ENCODE data around the gene BTBD9. TPM values are rescaled to one million over a fixed set of nuclear protein-coding genes. Genes with fewer than 3 reads are reported as not detected.

BTBD9 gene
- total RNA-seq = 10 to 100 TPM; 26.1 to 31.3 TPM
- long read RNA-seq, partial matches to known transcripts = 1 of 10 reads
- long read RNA-seq, other reads (novel, unspliced or antisense) = 9 of 10 reads

DNA sequence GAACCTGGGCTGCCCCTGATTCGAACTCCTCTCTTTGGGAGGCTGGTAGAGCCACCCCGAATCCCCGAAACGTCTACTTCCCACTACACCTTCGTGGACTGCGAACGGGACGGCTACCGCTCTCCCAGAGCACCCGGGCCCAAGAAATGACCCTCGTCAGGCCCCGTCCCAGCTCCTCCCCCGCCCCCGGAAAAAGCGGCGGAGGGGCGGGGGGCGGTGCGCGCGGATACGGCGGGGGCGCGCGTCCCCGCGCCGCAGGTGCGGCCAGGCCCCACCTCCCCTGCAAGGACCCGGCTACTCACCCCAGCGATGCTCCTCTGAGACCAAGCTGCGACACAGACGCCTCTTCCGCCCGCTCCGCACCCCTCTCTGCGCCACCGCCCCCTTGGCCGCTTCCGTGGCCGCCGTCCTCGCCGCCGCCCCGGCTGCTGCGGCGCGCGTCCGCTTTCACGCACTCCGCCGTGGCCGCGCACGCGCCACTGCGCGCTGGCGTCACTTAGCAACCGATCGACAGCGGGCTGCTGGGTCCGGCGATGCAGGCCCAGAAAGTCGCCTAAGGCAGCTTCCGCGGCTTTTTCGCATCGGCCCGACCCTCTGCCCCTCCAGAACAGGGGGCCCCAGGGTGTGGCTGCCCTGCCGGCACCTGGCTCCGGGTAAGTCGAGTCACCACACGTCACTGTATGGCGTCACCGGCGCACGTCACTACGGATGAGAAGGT, at the start of gene BTBD9:
Gene BTBD9 (minus strand): TSS at position 432 of the 718 bp plus-strand sequence.
- ATAC-seq (peak; percentile 87), DNase-seq (peak; percentile 76 to 87)
- intact Hi-C loops (cut with DNase I, micrococcal nuclease) = no loop called here

DNA sequence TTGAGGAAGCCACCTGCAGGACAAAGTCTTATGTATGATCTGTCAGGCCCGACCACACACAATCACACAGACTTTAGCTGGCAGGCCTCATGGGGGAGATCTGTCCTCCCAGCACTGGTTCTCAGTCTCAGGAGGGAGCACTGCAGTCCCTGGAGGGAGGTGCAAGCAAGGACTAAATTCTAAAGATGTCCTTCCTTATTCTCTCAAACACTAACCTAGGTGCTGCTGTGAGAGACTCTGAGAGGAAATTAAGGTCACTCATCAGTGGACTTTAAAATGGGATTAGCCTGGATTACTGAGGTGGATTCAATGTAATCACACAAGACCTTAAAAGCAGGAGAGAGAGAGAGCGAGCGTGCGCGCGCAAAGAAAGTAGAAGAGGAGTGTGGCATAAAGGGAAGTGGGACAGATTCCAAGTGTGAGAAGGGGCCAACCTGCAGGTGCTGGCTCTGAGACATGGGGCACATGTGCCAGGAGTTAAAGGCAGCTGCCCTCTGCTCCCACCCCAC, 48.9 kb upstream of the BTBD9 start:
- DNase-seq (peak; percentile 34 to 46), ATAC-seq (peak; percentile 89)
- intact Hi-C loops (cut with DNase I, micrococcal nuclease) = no loop called here

DNA sequence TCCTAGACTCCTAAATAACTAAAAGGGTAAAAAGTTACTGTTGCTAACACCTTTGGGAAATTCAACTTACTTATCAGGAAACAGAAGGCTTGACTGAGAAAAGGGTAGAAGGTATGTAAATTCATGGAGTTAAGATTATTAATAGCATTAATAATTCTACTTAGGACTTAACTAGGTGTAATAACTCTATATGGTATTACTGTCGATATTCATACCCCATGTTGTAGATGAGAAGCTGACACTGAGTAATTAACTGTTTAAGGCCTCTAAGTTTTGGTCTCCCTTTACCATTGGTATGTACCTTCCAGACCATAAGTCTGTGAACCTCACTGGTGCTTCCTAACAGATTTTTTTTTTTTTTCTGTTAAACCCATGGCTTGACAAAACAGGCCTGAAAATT, 47.8 kb upstream of the BTBD9 start:
- intact Hi-C loops (cut with DNase I, micrococcal nuclease) = no loop called here
- no peak for DNase-seq

DNA sequence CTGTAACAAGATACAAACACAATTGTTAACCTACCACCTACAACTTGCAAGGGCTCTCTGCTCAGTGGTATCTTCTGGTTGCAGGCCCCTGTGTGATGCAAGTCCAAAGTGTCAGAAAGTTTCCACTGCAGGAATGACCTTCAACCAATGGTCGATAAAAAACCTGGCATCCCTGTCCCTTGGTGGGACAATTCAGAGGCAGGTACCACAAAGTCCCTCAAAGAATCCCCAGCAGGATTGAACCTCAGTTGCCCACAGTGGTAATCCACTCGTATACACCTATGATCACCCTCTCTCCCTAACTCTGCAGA, 47.3 kb upstream of the BTBD9 start:
- ATAC-seq (no peak), DNase-seq (no peak)
- intact Hi-C loops (cut with DNase I, micrococcal nuclease) = no loop called here

More for the DNA sequence above, 47.8 kb upstream of the BTBD9 start:
- ATAC-seq = no peak

DNA sequence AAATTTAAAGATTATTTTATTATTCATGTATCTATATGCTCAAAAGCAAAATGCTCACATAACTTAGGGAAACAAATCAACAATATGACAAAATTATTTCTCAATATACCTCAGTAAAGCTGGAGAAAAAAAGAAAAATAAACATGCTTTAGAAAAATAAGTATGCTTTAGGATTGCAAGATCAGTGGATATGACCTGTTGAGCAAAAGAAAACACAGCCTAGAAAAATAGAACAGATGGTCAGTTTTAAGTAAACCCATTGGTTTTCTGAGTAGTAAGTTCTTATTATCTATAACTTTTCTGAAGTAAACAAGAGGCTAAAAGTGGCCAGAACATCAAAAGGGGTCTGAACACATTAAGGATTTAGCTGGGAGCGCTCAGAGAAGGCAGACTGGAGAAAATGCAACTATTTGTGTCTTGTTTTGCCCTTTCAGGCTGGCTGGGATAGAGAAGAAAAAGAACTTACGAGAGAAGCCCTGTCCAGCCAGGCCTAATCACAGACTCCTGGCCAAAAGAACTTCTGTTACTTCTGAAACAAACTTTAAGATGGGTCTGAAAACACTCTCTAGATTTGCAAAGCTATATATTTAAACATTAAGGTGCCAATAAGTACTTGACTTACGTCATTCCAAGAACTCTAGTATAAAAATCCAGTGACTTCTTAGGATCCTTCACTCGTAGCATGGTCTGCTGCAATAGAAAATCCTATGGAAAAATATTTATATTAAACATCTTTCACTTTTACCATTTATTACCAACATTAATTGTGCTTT, 46.7 kb upstream of the BTBD9 start:
- no peak for ATAC-seq
- intact Hi-C loops (cut with DNase I, micrococcal nuclease) = no loop called here
- DNase-seq = no peak

DNA sequence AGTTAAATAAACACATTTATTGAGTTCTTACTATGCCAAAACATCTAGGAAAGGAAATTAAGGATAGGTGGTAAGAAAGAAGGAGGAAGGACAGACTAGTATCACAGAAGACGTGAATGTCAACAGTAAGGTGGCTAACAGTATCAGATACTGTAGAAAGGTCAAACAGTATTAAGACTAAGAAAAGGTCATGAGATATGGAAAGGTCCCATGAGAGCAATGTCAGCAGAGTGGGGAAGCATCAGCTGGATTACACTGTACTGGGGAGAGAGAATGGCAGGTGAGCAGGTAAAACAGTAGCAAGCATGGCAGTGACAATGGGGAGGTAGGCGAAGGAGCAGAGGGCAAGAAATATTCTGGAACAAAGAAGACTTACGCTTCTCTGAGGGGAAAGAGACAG, 45.2 kb upstream of the BTBD9 start:
- no peak for ATAC-seq
- no peak for DNase-seq
- intact Hi-C loops (cut with DNase I, micrococcal nuclease) = no loop called here

DNA sequence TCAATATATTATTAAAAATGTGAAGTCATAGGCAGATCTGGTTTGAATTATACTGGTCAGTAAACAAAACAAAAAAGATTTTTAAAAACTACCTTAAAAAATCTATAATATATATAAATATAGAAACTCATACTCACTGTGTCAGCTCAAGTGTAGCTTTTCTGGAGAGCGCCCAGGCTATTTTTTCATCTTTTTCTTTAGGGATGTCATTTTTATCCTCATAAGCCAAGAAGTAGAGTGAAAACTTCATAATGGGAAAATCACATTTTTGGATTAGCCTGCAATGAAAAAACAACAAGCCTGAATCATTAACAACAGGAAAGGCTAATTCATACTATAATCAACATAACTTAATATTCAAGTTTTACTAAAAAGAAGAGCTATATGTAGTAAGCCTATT, 44.5 kb upstream of the BTBD9 start:
- DNase-seq = no peak
- intact Hi-C loops (cut with DNase I, micrococcal nuclease) = no loop called here
- ATAC-seq = no peak

DNA sequence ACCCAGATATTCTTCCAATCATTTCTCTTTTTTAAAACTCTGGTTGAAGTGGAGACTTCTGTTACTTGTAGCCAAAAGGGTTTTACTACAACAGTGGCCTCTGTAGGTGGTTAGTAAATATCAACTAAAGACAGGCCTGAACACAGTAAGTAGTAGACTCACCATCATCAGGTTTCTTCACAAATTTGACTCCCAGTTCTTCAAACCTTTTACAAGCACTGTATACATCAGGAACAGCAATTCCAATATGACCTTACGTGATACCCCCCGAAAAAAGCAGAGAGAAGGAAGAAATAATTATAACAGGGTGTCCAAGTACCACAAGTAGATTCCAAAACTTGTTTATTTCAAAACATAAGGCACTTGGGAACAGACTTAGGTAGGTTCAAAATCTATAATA, 42.1 kb upstream of the BTBD9 start:
- intact Hi-C loops (cut with DNase I, micrococcal nuclease) = no loop called here
- DNase-seq = no peak
- ATAC-seq = no peak

DNA sequence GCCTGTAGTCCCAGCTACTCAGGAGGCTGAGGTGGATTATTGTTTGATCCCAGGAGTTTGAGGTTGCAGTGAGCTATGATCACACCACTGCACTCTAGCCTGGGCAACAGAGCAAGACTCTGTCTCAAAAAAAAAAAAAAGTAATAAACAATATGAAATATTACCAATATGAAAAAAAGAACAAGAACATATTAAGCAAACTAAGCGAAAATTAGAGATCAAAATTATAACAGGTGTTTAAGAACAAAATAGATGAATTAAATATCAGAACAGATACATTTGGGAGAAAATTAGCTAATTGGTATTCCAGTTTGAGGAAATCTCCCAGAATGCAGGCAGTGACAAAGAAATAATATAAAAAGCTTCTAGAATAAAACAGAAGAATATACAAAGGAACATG, 39.9 kb upstream of the BTBD9 start:
- intact Hi-C loops (cut with DNase I, micrococcal nuclease) = no loop called here
- ATAC-seq (no peak), DNase-seq (no peak)

DNA sequence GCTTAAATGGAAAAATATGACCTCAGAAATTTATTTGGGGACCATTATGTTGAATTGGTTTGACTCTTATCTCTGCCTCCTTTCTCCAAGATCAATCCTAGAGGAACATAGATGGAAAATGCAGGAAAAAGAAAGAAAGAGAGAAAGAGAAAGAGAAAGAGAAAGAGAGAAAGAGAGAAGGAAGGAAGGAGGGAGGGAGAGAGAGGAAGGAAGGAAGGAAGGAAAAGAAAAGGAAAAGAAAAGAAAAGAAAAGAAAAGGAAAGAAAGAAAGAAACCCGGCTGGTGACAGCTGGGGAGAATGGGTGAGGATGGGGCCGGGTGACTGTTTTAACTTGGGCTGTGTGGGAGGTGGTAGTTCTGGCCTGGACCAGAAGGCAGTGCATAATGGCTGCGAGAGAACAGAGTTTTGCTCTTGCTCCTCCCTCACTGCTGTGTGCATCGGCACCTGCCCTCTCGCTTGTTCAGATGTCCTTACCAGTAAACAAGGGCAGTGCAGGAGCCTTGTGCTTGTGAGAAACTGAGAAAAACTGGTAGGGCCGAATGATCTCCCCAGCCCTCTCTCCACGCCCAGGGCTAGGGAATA, 38.5 kb upstream of the BTBD9 start:
- ATAC-seq (no peak), DNase-seq (no peak)
- intact Hi-C loops (cut with DNase I, micrococcal nuclease) = no loop called here

DNA sequence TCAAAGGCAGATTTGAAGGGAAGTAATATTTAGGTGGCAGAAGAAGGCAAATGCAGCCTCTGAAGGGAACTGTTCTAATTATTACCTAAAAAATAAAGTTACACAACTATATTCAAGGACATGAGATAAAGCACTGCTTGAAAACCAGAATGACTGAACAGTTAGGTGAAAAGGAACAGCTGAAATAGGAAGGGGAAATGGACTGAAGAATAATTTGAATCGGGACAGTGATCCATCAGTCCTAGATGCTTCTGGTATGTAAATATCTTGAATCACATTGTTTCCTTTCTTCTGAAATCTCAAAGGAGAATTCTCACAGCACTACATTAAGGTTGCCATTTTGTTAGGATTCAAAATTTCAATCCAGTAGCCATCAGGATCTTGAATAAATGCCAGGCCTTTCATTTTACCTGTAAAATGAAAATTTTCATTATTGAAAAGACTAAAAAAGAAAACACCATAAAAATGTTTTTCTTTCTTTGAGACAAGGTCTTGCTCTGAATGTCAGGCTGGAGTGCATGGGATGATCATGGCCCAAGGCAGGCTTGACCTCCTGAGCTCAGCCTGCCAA, 37.3 kb upstream of the BTBD9 start:
- intact Hi-C loops (cut with DNase I, micrococcal nuclease) = no loop called here

DNA sequence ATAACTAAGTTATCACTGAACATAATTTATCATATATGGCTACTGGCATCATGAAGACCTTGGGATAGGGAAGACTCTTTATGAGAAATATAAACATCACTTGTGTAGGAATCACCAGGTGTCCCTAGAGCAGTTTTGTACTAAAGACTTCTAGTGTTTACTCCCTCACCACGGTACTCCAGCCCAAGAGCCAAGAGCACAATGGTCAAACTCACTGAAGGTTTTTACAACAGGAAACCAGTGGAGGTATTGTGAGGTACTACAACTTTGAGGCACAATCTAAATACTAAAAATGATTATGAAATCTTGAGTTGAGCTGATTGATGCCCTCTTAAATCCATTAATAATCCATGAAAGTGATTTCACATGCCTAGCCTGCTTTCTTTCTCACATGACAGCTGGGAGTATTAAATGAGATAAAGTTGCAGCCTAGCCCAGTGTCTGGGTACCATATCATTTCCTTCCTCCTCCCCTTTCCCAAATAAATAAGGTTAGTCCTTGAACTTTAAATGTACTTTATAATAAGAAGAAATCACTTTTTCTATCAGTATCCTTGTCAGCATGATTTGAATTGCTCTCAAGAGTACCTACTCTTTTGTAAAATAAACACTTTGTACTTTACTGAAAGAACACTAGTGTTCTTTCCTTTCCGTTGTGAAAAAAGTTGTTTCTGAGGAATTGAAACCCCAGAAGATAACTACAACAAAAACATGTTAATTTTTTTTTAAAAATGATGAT, 36.7 kb upstream of the BTBD9 start:
- no peak for ATAC-seq
- intact Hi-C loops (cut with DNase I, micrococcal nuclease) = no loop called here
- no peak for DNase-seq

More for the DNA sequence above, 37.3 kb upstream of the BTBD9 start:
- DNase-seq (no peak), ATAC-seq (no peak)

DNA sequence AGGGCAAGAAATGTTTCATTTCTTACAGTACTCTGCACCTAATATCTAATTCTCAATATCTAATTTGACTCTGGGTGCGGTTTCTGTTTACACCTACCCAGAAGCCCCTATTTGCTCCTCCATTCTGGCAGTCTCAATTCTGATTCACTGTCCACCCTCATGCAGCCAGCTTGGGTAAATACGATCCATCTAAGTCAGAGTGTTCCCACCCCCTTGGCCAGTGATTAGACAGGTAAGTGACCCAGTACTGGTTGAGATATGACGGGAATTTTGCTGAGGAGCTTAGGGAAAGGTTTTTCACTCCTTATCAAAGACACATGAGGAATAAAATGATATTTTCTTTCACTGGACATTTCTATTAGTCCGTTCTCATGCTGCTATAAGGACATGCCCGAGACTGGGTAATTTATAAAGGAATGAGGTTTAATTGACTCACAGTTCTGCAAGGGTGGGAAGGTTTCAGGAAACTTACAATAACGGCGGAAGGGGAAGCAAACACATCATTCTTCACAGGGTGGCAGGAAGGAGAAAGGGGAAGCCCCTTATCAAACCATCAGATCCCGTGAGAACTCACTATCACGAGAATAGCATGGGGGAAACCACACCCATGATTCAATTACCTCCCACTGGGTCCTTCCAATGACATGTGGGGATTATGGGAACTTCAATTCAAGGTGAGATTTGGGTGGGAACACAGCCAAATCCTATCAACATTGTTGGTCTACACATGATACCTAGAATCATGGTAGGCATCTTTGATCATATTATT, 33.9 kb upstream of the BTBD9 start:
- intact Hi-C loops (cut with DNase I, micrococcal nuclease) = no loop called here
- ATAC-seq (no peak), DNase-seq (no peak)

DNA sequence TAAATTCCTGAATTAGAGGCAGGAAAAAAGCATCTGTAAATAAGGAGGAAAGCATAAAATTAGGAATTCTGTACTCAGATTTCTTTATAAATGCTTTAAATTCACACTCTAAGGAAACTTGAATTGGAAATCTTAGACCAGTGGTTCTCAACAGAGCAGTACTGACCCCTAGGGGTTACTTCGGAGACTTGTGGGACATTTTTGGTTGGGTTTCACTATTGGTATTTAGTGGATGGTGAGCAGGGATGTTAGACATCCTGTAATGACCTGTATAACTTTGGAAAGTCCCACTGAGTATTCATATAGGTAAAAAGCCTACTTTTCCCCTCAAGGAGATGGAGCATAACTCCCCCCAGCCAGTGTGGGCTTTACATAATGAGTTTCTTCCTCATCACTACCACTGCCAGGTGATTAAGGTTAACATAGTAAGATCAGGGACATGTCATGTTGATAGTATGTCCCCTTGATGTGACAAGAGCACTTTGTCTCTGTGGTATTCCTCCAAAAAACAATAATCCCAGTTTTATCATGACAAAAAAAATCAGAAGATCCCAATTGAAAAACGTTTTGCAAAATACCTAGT, 32.2 kb upstream of the BTBD9 start:
- intact Hi-C loops (cut with DNase I, micrococcal nuclease) = no loop called here
- ATAC-seq (peak; percentile 87), DNase-seq (no peak)

DNA sequence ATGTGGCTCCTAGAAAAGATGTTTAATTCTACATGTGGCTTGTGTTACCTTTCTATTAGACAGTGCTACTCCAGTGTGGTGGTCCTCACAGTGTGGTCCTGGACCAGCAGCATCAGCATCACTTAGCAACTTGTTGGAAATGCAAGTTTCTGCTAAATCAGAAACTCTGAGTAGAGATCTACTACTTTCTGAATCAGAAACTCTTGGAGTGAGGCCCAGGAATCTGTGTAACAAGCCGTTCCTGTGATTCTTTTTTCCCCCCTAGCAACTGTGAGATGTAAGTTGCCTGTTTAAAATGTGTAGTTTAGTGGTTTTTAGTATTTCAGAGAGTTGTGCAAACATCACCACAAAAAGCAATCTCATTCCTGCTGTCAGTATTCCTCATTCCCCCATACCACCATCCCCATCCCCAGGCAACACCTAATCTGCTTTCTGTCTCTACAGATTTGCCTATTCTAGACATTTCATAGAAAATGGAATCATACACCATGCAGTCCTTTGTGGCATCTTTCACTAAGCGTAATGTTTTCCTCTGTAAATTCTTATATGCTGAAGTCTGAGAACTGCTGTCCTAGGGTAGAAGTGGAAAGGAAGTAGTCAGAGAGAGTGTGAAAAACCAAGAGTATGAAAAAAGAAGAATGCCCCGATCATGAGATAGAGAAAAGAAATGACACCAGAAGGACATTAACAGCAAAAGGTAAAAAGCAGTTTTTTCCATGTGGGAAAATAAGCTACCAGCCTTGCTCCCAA, 18.9 kb upstream of the BTBD9 start:
- DNase-seq (no peak), ATAC-seq (no peak)
- intact Hi-C loops (cut with DNase I, micrococcal nuclease) = no loop called here

DNA sequence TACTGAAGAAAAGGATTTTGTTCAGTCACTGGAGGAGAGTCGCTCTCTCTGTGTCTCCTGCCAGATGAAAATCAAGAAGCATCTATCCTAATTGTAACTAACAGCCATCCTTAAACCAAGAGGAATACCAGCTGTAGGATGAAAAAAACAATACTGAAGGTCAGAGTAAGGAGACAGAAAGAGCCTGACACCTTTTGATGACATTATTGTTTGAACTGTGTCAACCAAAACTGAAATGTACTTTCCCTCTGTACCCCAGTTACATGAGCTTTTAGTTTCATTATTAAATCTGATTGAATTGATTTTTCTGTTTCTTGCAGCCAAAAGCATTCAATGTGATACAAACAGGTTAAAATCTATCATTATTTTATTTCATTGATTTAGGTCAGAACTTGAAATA, 17.2 kb upstream of the BTBD9 start:
- intact Hi-C loops (cut with DNase I, micrococcal nuclease) = no loop called here
- ATAC-seq (no peak), DNase-seq (no peak)

DNA sequence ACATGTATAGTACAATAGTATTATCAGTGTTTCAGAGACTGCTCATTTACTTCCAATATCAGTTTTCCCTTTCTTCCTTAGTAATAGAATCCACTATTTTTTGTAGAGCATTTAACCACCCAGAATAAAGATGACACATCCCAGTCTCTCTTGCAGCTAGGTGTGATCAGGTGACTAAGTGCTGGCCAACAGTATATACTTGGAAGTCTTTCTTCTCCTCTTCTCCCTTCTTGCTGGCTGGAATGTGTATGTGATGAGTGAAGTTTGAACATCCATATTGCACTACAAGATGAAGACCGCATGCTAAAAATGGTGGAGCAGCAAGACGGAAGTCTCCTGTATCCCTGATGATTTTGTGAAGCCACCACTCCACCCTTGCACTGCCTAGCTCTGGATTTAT, 14.5 kb upstream of the BTBD9 start:
- ATAC-seq = no peak
- intact Hi-C loops (cut with DNase I, micrococcal nuclease) = no loop called here
- no peak for DNase-seq

Measured in left colon (tissue), 2 donors.